Right ventricle myocardium inferior (tissue), 1 donor: ENCODE data around the gene PGLYRP3. TPM values are rescaled to one million over a fixed set of nuclear protein-coding genes. Genes with fewer than 3 reads are reported as not detected.
"Not testable (repeated sequence)": the region's sequence is repeated elsewhere in the genome, so short reads cannot be mapped to it uniquely, and the experiment has no call there.

Experiments
- ATAC-seq: fragments of 200-7000 bp; cut with Tn5 transposase; one replicate; pipeline ENCODE4 v1.9.1; 2020; ENCODE audit warnings: mild to moderate bottlenecking, moderate library complexity
- DNase-seq: peaks from one replicate; pipeline ENCODE4 v3.0.0; 2021; ENCODE audit errors: missing footprints
- intact Hi-C: fragments of 100-400 bp; cut with DNase I; formaldehyde crosslinking; loops from one replicate; pipeline ENCODE4 v1.11.0; 2022
- total RNA-seq: library from RNA; stranded (reverse); fragmentation: NEBNext Ultra II Directional; extraction: Animal tissue kit (Norgen Biotek cat#: 25700); gene quantifications from one replicate; pipeline ENCODE4 v1.2.1, GENCODE V29; 2021
- donor health status: DM: no; HTN: yes; CAD: no; lungs with severe emphysema.

Gene PGLYRP3
- total RNA-seq, 1 donor from 2014 or later = not detected

- intact Hi-C loops = no loop called here
- DNase-seq (no peak), ATAC-seq (no peak)
Observed at GRCh38 chr1:153336650-153337049, 23.9 kb upstream of the PGLYRP3 start.

GRCh38 chr1:153333902-153334301 lies 21.1 kb upstream of the PGLYRP3 start:
- intact Hi-C loops = no loop called here
- no peak for ATAC-seq
- DNase-seq = no peak

- no peak for ATAC-seq
Observed at GRCh38 chr1:153324912-153325311, 12.2 kb upstream of the PGLYRP3 start.

GRCh38 chr1:153322568-153322967 lies 9.8 kb upstream of the PGLYRP3 start:
- no peak for DNase-seq
- intact Hi-C loops = no loop called here
- no peak for ATAC-seq

More at GRCh38 chr1:153324912-153325311, 12.2 kb upstream of the PGLYRP3 start:
- intact Hi-C loops = no loop called here
- no peak for DNase-seq

- intact Hi-C loops, ATAC-seq, DNase-seq: not testable (repeated sequence)
Observed at GRCh38 chr1:153318145-153318544, 5.4 kb upstream of the PGLYRP3 start.

GRCh38 chr1:153316013-153316412 lies 3.3 kb upstream of the PGLYRP3 start:
- DNase-seq, ATAC-seq, intact Hi-C loops: not testable (repeated sequence)

- DNase-seq, ATAC-seq, intact Hi-C loops: not testable (repeated sequence)
Observed at GRCh38 chr1:153314388-153314787, 1.6 kb upstream of the PGLYRP3 start.

- DNase-seq (no peak), ATAC-seq (no peak)
- intact Hi-C loops = no loop called here
Observed at GRCh38 chr1:153313288-153313687, 536 bp upstream of the PGLYRP3 start.

- DNase-seq (no peak), ATAC-seq (no peak)
- intact Hi-C loops = no loop called here
Observed at GRCh38 chr1:153310526-153310925, 2.2 kb downstream of the PGLYRP3 start.

GRCh38 chr1:153309441-153309840 lies 3.3 kb downstream of the PGLYRP3 start:
- no peak for DNase-seq
- intact Hi-C loops = no loop called here
- ATAC-seq = no peak

- no peak for DNase-seq
- no peak for ATAC-seq
- intact Hi-C loops = no loop called here
Observed at GRCh38 chr1:153308540-153308939, 4.2 kb downstream of the PGLYRP3 start.

GRCh38 chr1:153307221-153307600 lies 5.5 kb downstream of the PGLYRP3 start:
- no peak for DNase-seq
- ATAC-seq = no peak
- intact Hi-C loops = no loop called here

- intact Hi-C loops = no loop called here
- ATAC-seq (no peak), DNase-seq (no peak)
Observed at GRCh38 chr1:153306303-153307220, 6.2 kb downstream of the PGLYRP3 start.

- DNase-seq (no peak), ATAC-seq (no peak)
Observed at GRCh38 chr1:153305682-153306081, 7.1 kb downstream of the PGLYRP3 start.

GRCh38 chr1:153302308-153302707 lies 10.4 kb downstream of the PGLYRP3 start:
- intact Hi-C loops = no loop called here
- DNase-seq (no peak), ATAC-seq (no peak)

More at GRCh38 chr1:153305682-153306081, 7.1 kb downstream of the PGLYRP3 start:
- intact Hi-C loops = no loop called here

- ATAC-seq (no peak), DNase-seq (no peak)
- intact Hi-C loops = no loop called here
Observed at GRCh38 chr1:153293851-153294250, 18.9 kb downstream of the PGLYRP3 start.

- DNase-seq (no peak), ATAC-seq (no peak)
- intact Hi-C loops = no loop called here
Observed at GRCh38 chr1:153293480-153293775, 19.3 kb downstream of the PGLYRP3 start.

GRCh38 chr1:153292740-153293479 lies 19.8 kb downstream of the PGLYRP3 start:
- DNase-seq = no peak
- intact Hi-C loops = no loop called here
- ATAC-seq = no peak

- DNase-seq (no peak), ATAC-seq (no peak)
- intact Hi-C loops = no loop called here
Observed at GRCh38 chr1:153292185-153292584, 20.6 kb downstream of the PGLYRP3 start.

- intact Hi-C loops = no loop called here
- DNase-seq = no peak
- ATAC-seq = no peak
Observed at GRCh38 chr1:153291514-153291913, 21.2 kb downstream of the PGLYRP3 start.
